ENCODE data around the gene LYSMD3.
"Not testable (repeated sequence)": the region's sequence is repeated elsewhere in the genome, so short reads cannot be mapped to it uniquely, and the experiment has no call there.

LYSMD3 gene

DNA sequence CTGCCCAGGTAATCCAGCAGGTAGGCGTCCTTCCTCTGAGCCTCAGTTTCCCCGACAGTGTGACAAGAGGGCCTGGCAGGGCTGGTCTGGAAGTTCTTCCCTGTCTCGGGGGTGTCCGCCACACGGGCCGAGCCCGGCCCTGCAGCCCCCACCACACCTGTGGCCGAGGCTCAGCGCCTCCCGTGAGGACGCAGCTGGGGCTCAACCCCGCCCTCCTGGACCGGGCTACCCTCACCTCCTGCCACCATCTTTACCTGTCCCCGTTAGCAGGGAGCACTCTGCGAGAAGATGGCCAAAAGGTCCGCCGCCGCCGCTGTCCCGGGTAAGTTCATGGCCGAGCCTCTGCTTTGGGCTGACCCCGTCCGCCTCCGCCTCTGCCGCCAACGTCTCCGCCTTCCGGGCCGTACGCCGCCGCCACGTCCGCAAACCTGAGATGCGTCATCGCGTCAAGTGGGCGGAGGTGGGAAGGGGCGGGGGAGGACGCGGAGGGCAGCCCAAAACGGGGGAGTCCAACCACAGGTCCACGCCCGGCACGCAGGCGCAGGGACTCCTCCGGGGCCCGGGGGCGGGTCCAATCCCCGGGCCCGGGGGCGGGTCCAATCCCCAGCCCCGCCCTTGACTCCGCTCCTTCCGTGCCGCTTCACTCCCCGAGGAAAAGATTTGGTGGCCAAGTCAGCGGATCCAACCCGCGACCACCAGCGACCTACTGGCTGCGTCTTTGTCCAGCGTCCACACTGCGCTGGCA lies at the start of gene LYSMD3:
LYSMD3 (minus strand) TSS at position 391 of the 745 bp plus-strand sequence. CDS start 4,295 bp downstream, outside the sequence.
- peak; percentile 88 to 91 for ATAC-seq

- not testable (repeated sequence) for ATAC-seq
Observed at GRCh38 chr5:90576566-90576965, 47.2 kb upstream of the LYSMD3 start.

DNA sequence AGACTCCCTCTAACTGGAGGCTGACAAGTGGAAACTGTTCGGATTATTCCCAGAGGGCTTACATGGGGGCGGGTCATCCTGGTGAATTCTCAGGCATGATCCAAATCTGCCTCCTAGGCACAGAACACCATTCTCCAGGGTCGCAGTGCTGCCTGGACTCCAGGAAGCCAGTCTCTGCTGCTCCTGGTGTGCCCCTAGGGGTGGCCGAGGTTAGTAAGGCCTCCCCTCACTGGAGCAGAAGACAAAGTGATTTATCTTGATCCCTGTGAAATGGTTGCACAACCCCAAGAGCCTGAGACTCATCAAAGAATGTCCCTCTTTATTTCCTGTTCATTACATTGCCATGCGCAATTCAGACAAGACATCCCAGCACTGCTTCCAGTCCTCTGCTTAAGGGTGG lies 46.3 kb upstream of the LYSMD3 start:
- ATAC-seq: no peak

- no peak for ATAC-seq
Observed at GRCh38 chr5:90571147-90571773, 41.9 kb upstream of the LYSMD3 start.

DNA sequence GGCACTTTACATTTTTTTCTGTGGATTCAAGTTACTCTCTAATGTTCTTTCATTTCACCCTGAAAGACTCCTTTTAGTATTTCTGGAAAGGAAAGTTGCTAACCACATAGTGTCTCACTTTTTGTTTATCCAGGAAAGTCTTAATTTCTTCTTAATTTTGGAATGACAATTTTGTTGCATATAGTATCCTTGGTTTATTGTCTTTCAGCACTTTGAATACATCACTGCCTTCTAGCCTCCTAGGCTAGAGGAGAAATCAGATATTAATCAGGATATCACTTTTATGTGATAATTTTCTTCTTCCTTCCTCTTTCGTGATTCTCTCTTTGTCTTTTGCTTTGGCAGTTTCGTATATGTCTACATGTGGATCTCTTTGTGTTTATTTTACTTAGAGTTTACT lies 40.6 kb upstream of the LYSMD3 start:
- ATAC-seq: no peak

DNA sequence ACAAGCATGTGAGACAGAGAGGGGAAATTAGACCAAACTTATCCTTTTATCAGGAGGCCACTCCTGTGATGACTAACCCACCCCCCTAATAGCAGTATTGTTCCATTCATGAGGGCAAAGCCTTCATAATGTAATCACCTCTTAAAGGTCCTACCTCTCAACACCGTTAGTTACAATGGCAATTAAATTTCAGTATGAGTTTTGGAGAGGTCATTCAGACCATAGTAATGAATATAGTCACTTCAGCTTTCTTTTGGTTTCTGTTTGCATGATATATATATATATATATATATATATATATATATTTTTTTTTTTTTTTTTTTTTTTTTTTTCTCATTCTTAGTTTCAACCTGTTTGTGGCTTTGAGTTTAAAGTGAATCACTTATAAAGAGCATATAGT lies 39.7 kb upstream of the LYSMD3 start:
- ATAC-seq: no peak

GRCh38 chr5:90565491-90565890 lies 36.1 kb upstream of the LYSMD3 start:
- no peak for ATAC-seq

DNA sequence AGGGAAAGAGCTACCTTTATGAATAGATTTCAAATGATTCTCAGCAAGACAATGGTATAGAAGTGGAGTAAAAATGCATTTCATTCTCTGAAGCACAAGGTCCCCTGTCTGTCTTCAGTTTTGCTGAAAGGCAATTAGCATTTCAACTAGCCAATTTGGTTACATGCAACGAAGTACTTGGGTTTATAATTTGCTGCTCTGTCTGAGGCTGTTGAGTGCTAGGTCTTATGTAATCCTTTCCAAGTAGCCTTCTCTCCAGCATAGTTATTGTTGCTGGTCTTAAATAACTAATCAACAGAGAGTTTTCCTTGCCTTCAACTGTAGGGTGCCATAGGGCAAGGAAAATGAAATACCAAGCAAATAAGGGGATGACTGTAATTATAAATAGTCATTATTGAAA lies 33.7 kb upstream of the LYSMD3 start:
- no peak for ATAC-seq

DNA sequence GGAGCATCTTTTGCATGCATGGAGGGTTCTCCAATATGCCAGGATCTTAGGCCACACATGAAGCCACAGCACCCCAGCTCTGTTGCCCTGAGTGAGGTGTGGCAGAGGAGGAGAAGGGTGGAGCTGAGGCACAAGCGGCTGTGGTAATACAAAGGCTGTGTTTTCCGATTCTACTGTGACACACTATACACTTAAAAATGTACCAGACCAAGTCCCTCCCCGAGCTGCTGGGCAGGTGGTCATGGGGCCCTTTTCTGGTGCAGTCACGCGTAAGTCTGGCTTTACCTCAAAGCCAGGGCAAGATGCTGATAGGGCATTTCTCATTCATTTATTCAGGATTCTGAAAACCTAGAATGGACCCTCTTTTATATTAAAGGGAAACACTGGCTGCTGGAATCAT lies 33.0 kb upstream of the LYSMD3 start:
- ATAC-seq: no peak

- no peak for ATAC-seq
Observed at GRCh38 chr5:90561766-90562165, 32.4 kb upstream of the LYSMD3 start.

DNA sequence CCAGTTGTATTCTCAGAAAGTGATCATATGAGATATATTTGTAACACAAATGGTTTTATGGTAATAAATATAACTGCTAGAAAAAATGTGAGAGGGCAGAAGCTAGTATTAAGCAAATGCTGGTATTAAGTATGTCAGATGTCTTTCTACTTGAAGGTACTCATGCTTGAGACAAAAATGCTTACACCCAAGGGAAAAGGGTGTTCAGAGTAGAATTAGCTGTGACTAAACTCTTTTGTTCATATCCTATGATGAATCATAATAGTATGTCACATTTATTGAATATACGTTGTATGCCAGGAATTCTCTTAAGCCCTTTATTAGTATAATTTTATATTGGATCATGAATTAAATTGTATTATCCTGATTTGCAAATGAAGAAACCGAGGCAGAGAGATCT lies 31.4 kb upstream of the LYSMD3 start:
- no peak for ATAC-seq

DNA sequence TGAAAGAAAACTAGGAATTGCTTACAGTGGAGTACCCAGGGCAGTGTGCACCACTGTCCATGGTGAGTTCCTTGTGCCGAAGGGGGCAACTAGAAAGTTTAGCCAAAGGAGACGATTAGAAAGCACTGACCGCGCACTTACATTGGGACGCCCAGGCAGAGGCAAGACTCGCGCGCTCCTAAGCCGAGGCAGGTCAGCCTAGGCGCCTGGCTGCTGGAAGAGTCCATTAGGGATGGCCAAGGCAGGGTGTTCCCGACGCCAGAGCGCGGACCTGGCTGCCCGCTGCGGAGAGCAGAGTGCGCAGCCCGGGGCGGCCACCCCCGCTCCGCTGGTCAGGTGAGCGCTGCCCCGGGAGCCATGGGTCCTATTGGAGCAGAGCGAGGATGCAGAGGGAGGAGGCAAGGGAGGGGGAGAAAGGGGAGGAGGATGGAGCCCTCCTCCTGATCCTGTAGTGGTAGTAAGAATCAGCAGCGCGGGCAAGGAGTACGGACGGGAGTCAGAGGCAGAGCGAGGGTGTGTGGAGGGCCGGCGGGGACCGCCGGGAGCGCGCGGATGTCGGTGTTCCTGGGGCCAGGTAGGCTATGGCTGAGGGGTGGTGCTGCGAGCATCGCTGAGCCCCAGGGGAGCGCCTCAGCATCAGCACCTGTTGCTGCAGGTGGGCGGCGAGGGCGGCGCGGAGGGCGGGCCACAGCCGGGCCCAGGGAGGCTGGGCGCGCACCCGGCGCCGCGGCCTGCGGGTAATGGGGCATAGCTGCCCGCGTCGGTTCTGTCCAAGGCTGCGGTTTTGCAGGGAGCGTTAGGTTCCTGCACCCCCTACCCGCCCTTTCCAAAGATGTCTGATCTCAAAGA lies 29.2 kb upstream of the LYSMD3 start, which contains the start of gene ADGRV1:
ADGRV1 (plus strand) TSS at position 454 of the 849 bp plus-strand sequence; CDS start at position 553, 99 bp downstream.
- ATAC-seq: peak; percentile 27 to 51

DNA sequence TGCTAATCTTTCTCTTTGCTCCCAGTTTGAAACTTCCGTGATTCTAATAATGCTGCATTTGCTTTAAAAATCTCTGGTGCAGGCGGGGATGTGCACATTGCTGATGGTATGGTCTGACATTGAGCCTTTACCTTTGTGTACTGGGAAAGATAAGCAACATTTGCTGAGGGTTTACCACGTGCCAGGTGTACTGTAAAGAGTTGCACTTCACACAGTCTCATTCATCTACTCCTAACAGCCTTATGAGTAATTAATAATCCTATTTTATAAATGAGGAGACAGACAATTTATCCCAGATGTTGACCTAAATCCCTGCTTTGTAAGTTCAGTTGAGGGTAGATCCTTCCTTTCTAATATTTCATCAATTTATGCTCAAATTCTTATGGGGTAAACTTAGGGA lies 28.5 kb upstream of the LYSMD3 start:
- ATAC-seq: no peak

- no peak for ATAC-seq
Observed at GRCh38 chr5:90557391-90557790, 28.0 kb upstream of the LYSMD3 start.

DNA sequence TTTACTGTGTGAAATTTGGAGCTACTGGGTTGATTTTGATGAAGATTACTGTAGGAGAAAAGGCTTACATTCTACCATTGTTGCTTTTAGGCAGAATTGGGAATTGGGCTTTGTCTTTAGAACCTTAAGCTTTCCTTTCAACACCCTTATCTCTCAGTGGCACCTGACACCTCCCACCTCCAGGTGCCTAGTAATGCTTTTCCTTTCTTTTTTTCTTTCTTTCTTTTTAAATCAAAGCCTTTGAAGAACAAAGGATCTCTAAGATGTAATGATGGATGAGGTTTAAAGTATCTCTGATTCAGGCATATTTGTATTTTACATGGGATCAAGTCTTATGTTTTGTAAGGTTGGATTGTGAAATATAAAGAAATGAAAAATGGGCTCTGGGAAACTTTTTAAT lies 26.3 kb upstream of the LYSMD3 start:
- no peak for ATAC-seq

- ATAC-seq: no peak
Observed at GRCh38 chr5:90554358-90555006, 25.1 kb upstream of the LYSMD3 start.

DNA sequence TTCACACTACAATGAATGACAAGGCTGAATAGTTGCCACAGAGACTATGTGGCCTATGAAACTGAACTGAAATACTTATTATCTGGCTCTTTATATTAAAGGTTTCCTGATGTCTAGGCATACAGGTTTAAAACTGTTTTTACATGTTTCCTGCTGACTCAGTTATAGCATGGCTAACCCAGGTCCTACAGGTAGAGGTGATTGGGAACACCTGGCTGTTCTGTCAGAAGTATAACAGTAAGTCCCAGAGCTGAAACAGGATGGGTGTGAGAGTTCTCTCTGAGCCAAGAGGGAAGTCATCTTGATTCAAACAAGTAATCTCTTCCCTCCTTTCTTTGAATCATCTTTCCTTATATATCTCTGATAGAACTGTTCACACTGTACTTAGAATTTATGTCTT lies 24.3 kb upstream of the LYSMD3 start:
- ATAC-seq: no peak

GRCh38 chr5:90551376-90551775 lies 22.0 kb upstream of the LYSMD3 start:
- no peak for ATAC-seq

DNA sequence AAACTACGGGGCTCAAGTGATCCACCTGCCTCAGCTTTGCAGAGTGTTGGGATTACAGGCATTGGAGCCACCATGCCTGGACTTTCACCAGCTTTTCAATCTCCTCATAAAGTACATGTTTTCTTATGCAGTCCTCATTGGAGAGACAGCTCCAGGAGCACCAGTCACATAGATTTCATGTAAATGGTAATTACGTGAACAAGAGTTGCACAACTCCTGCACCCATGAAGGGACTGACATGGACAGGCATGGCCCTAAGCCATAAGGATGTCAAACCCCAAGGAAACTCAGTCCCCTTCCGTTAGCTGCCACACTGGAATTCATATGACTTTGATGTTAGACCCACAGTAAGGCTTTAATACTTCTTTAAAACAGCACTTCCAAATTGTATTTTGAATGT lies 21.6 kb upstream of the LYSMD3 start:
- no peak for ATAC-seq

- no peak for ATAC-seq
Observed at GRCh38 chr5:90549729-90550275, 20.4 kb upstream of the LYSMD3 start.

DNA sequence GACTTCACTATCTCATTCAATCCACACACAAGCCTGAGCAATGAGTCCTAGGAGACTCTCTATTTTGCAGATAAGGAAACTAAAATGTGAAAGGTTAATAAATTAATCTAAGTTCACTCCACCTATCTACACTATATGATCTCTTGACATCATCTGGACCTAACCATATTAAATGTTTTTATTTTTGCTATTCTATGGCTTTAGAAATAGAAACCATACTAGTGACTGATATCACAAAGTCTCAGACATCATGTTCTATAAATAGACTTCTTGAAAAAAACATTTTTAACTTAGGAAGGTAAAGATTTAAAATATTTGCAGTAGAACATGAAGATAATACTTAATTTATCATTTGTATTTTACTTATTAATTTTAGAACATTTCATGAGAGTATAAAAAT lies 19.8 kb upstream of the LYSMD3 start:
- no peak for ATAC-seq

- no peak for ATAC-seq
Observed at GRCh38 chr5:90548069-90548593, 18.7 kb upstream of the LYSMD3 start.

Data from activated CD4-positive, CD25-positive, alpha-beta regulatory T cell treated with anti-CD3 and anti-CD28 coated beads, Interleukin-2, amount 50 U/mL, for 24 hours (primary cell).